GM18907 (cell line): ENCODE data around the gene KLHDC1.
"Not testable (repeated sequence)": the region's sequence is repeated elsewhere in the genome, so short reads cannot be mapped to it uniquely, and the experiment has no call there.

ENCODE experiments used
- ATAC-seq: cut with Tn5 transposase; IDR thresholded peaks from one replicate; pipeline ENCODE4 v1.9.1; 2021; ENCODE audit warnings: mild to moderate bottlenecking, moderate library complexity; ENCODE audit not compliant: unreplicated experiment

Gene KLHDC1, protein sequence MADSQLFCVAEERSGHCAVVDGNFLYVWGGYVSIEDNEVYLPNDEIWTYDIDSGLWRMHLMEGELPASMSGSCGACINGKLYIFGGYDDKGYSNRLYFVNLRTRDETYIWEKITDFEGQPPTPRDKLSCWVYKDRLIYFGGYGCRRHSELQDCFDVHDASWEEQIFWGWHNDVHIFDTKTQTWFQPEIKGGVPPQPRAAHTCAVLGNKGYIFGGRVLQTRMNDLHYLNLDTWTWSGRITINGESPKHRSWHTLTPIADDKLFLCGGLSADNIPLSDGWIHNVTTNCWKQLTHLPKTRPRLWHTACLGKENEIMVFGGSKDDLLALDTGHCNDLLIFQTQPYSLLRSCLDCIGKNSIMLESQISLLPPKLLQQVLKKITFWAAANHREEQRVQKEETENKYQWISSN

DNA sequence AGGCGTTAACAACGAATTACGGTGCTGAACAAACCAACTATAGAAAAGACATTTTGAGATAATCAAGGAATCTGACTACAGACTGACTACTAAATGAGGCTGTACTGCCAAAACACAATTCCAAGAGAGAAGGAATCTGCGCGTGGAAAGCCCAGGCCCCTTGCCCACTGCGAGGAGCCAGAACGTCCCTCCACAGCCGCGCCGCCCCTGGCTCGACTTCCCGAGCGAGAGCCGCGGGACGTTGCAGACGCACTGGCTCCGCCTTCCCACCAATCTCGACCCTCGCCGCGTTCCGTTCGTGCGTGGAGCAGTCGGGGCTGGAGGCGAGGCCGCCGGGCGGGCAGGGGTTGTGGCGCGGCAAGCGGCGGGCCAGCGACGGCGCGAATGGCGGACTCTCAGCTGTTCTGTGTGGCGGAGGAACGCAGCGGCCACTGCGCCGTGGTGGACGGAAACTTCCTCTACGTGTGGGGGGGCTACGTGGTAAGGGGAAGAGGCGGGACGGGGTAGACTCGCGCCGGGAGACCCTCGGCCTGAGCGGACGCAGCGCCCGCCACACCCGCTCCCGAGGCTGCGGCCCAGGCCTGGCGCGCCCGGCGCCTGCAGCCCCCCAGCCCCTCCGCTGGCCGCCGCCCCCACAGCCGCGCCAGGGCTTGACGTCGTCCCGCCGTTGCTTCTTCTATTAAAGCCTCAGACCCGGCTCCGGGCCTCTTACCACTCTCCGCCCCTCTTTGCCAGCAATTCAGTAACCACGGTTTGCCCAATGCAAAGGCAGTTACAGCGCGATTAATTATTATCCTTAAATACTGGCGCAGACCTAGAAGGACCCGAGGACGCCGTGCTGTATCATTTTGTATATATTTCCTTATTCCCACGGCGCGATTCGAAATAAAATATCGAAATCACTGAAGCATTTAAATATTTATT lies at the start of gene KLHDC1:
Gene KLHDC1 (plus strand): TSS at position 310 of the 924 bp plus-strand sequence. CDS start 75 bp downstream, at position 385.
- peak; percentile 80 for ATAC-seq

DNA sequence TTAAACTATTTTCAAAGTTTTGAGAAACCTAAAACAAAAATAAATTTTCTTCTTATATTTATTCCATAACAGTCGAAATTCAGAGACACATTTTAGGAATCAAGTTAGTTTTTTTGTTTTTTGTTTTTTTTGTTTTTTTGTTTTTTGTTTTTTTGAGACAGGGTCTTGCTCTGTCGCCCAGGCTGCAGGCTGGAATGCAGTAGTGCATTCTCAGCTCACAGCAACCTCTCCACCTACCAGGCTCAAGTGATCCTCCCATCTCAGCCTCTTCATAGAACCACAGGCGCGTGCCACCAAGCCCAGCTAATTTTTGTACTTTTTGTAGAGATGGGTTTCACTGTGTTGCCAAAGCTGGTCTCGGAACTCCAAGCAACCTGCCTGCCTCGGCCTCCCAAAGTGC lies 39.4 kb upstream of the KLHDC1 start:
- ATAC-seq = no peak

DNA sequence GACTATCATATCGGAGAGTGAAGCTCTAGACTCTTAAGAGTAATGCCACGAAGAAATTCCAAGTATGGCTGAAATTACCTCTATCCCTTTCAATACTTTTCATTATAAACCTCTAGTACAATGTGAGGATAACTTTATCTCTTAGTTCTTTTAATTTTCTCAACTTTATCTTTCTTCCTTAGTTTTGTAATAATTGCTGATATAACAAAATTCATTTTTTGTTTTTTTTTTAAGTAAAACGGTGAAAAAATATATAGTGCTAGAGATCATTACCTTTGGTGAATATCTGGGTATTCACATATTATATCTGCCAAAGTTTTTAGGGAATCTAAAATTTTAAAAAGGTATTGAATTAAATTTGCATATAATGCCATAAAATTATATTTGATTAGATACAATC lies 38.4 kb upstream of the KLHDC1 start:
- no peak for ATAC-seq

DNA sequence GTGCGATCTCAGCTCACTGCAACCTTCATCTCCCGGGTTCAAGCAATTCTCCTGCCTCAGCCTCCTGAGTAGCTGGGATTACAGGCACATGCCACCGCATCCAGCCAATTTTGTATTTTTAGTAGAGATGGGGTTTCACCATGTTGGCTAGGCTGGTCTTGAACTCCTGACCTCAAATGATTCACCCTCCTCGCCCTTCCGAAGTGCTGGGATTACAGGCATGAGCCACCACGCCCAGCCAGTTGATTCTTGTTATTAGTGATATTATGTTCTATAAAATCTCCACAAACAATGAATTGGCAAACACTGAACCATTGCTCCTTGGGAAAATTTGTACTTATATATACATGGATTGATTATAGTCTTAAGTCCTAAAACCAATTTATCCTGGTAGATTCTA lies 35.4 kb upstream of the KLHDC1 start:
- ATAC-seq = not testable (repeated sequence)

DNA sequence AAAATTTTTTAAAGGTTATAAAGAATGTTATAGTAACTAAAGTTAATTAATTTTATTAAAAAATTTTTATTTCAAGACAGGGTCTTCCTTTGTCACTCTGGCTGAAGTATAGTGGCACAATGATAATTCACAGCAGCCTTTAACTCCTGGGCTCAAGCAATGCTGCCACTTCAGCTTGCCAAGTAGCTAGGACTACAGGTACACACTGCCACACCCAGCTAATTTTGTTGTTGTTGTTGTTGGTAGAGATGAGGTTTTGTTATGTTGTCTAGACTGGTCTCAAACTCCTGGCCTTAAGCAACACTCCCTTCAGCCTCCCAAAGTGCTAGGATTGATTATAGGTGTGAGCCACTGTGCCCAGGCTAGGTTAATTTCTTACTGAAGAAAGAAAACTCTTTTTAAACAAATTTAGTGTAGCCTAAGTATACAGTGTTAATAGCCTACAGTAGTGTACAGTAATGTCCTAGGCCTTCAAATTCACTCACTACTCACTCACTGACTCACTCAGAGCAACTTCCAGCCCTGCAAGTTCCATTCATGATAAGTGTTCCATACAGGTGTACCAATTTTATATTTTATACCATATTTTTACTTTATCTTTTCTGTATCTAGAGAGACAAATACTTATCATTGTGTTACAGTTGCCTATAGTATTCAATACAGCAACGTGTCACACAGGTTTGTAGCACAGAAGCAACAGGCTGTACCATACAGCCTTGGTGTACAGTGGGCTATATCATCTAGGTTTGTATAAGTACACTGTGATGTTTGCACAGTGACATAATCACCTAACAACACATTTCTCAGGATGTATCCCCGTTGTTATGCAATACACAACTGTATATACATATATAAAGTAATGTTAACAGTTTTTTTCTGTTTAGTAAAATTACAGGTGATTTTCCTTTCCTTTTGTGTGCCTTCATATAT lies 33.1 kb upstream of the KLHDC1 start:
- ATAC-seq = no peak

DNA sequence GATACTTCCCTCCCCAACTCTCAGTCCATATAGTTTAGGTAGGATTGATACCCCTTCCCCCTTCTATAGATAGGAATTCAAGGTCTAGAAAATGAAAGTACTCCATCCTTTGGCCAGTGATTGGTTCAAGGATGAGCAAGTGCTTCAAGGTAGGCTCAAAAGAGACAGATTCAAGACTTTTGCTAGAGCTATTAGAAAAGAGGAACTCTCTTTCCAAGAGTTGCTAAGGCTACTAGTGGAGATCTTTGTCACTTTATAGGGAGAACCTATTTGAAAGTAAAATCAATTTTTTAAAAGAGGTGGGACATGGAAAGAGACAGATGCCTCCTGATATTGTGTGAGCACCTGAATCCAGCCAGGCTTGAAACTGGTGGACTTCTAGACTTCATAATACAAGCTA lies 22.4 kb upstream of the KLHDC1 start:
- ATAC-seq = no peak

DNA sequence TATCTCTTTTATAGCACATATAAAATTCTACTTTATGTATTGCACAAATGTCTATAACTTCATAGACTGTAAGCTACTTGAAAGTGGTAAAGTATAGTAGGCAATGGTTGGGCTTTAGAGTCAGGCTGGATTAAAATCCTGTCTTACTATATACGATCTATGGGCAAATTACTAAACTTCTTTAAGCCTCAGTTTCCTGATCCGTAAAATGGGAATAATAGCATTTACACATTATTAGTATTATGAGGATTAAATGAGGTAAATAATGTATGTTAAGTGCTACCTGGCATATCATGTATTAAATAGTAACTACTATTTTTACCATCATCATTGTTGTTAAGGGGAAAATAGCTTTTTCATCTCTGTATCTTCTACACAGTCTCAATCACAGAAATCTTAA lies 19.3 kb upstream of the KLHDC1 start:
- no peak for ATAC-seq

DNA sequence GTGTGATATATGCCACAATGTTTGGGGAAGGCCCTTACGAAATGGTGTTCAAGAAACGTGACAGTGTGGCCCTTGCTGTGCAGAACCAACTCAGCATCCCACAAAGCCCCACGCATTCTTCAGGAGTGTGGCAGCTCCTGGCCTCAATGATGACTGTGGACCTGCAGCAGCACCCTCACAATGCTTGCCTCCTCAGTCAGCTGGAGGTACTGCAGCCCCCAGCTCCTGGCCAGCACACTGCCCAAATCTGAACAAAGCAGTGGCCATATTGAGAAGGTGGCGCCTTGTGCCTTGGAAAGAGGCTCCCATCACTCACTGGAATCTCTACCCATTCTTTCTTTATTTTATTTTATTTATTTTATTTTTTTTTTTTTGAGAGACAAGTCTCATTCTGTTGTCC lies 15.3 kb upstream of the KLHDC1 start:
- no peak for ATAC-seq

DNA sequence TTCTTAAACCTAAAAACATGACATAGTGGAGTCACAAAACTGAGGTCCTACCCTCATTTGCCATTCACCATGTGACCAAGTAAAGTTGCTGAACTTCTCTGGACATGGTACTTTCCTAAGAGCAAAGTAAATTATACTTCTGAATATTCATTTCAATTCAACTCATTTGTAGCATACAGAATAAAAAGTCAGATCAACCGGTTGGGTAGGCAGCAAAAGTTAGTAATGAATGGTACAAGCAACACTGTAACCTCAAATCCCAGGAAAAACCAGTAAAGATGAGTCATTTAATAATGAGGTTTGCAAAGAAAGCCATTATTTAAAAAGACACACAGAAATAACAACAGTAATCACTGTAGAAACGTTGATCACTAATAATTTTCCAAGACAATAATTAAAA lies 13.6 kb upstream of the KLHDC1 start:
- ATAC-seq = no peak

DNA sequence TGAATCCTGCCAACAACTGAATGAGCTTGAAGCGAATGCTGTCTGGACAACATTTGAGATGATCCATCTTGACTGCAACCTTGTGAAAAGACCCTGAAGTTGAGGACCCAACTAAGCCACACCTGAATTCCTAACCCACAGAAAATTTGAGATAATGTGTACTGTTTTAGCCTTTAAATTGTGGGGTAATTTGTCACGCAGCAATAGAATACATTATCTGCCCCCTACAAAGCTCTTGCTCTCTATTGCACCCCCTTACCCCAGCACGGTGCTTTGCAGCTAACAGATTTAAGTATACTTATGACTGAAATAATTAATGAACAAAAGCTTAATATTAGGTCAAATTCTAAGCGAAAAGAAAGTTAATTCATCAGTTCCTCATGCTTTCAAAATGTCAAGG lies 6.5 kb upstream of the KLHDC1 start:
- ATAC-seq = no peak

DNA sequence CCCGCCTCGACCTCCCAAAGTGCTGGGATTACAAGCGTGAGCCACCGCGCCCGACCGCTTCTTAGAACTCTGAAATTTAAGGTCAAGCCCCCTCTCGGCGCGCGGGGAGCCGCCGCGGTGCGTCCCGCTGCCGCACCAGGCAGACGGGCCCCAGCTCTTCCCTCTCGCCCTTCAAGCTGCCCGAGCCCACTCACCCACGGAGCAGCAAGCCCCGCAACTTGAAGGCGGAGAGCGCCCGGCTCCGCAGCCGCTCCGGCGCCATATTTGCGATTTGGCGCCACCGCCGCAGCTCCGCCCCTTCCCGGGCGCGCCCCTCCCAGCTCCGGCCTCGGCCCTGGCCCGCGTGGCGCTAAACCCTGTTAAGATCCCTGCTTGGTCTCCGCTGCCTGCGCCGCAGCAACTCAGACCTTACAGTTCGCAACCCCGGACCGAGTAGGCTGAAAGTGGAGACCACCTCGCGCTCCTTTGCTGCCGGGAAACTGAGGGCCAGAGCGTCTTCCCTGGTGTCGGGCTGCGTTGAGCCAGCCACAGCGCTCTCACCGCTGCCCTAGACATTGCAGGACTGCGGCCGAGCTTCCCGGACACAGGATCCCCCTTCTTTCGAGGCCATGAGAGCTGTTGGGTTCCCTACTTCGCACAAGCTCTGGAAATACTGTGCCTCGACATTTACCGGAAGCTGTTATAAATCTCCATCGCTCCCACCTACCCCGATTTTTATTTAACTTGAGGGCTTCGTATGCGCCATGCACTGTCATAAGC lies 4.8 kb upstream of the KLHDC1 start, which contains the start of gene POLE2:
Gene POLE2 (minus strand): TSS at position 273 of the 759 bp plus-strand sequence. CDS start 11 bp downstream, at position 262.
- ATAC-seq = peak; percentile 86

DNA sequence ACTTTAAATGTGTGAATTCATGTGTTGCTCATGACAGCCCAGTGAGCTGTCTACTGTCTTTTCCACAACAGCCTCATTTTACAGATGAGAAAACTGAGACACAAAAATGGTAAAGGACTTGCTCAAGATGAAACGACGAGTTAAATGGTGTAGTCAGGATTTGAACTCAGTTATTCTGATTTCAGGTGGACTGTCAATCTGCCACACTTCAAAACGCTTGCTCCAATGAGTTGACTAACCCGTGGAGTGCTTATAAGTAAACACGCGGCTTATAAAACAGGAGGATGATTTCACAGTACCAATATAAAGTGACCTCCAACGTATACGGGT lies 4.3 kb upstream of the KLHDC1 start:
- no peak for ATAC-seq

DNA sequence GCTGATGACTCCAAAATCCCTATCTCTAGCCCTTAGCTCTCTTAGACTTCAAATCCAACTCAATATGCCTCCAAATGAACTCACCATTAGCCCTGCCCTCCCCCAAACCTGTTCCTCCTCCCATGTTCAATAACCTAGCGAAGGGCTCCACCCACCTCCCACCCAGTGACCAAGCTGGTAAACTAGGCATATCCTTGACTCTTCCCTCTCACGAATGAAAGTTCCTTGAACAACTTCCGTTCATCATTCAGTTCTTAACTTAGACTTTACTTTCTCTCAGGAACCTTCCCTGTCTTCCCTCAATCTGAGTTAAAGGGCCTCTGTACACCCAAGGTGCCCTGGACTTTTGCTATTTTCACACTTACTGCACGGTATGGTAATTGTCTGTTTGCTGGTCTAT lies 1.9 kb upstream of the KLHDC1 start:
- no peak for ATAC-seq

DNA sequence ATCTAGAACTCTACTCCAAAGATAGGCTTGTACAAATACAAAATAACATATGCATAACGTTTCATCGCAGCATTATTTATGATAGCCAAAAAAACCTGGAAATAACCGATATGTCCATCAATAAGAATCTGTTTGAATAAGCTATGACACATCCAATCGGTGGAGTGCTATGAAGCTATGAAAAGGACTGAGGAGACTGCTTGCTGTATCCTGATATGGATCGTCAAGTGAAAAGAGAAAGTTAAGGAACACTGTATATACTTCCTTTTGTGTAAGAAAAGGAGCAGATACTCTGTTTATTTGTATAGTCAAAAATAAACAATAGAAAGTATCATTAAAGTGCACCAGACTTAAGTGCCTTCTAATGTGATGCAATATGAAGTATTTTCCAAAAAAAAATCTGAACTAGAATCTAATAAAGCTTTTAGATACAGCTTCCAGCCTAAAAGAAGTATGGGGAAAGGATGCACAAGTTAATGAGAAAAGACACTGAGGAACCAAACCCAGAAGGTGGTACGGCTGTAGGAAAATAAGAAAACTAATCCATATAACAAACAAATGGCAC lies 645 bp upstream of the KLHDC1 start:
- no peak for ATAC-seq

DNA sequence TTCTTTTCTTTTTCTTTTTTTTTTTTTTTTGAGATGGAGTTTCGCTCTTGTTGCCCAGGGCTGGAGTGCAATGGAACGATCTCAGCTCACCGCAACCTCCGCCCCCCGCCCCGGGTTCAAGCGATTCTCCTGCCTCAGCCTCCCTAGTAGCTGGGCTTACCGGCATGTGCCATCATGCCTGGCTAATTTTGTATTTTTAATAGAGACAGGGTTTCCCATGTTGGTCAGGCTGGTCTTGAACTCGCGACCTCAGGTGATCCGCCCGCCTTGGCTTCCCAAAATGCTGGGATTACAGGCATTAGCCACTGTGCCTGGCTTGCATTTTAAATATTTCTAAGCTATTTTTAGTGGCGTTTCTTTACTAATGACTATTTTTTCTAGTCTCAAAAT lies 810 bp downstream of the KLHDC1 start:
- not testable (repeated sequence) for ATAC-seq

DNA sequence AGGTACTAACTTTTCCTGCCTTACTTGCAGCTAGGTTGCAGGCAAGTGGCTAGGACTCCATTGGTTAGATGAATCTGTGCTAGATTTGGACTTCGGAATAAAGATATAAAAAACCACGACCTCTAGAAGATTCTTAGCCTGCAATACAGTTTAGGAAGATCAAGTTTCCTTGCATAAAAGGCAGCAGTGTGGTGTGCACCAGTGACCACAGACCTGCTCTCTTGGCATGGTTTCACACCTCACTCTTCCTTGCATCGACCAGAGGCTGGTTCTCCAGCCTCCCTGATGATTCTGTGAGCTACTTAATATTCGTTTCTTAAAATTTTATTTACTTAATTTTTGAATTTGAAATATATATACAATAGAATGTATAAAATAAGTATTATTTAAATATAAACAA lies 9.8 kb downstream of the KLHDC1 start:
- no peak for ATAC-seq

DNA sequence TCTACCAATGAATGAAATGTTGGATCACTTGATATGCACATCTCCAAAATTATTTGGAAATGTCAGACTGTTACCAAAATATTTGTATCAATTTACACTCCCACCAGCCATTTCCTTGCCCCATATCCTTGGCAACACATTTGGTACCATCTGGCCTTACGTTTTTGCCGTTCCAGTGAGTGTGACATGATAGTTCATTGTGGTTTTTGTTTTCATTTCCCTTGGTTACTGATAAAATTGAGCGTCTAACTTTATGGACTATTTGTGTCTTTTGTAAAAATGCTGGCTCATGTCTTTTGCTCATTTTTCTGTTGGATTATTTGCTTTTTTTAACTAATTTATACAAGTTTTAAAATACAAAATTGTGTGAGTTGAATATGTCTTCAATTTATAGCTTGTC lies 11.0 kb downstream of the KLHDC1 start:
- ATAC-seq = no peak

DNA sequence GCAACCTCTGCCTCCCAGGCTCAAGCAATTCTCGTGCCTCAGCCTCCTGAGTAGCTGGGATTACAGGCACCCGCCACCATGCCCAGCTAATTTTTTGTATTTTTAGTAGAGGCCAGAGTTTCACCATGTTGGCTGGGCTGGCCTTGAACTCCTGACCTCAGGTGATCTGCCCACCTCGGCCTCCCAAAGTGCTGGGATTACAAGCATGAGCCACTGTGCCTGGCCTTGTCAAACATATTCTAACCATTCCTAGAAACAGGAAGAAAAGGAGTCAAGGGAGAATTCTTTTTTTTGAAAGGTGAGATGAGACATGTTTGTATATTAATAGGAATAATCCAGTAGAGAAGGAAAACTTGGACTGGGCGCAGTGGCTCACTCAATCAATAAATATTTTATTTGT lies 11.6 kb downstream of the KLHDC1 start:
- not testable (repeated sequence) for ATAC-seq

DNA sequence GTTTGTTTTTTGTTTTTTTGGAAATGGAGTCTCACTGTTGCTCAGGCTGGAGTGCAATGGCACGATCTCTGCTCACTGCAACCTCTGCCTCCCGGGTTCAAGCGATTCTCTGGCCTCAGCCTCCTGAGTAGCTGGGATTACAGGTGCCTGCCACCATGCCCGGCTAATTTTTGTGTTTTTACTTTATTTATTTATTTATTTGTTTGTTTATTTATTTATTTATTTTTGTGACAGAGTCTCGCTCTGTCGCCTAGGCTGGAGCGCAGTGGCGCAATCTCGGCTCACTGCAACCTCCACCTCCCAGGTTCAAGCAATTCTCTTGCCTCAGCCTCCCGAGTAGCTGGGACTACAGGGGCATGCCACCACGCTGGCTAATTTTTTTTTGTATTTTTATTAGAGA lies 18.1 kb downstream of the KLHDC1 start:
- not testable (repeated sequence) for ATAC-seq

DNA sequence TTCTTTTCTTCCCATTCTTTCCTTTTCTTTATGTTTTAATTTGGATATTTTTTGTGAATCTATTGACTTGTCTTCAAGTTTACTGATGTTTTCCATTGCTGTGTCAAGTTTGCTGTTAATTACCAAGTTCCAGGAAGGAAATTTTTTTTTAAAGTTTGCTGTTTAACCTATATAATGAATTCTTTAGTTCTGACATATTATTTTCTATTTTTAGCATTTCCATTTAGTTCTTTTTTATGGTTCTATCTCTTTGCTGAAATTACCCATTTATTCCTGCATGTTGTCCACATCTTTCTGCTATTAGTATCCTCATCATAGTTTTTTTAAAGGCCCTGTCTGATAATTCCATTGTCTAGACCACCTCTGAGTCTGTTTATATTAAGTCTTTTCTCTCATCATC lies 27.8 kb downstream of the KLHDC1 start:
- ATAC-seq = no peak
